Measurements from ENCODE around the gene PRRT2. TPM values are rescaled to one million over a fixed set of nuclear protein-coding genes. Genes with fewer than 3 reads are reported as not detected.

PRRT2 gene
- total RNA-seq, 1 experiment from 2014 or later = 9.7 TPM

GRCh38 chr16:29767062-29767461, 44.9 kb upstream of the PRRT2 start:
- in situ Hi-C loops (cut with HindIII; ENCODE audit: low pct_unique_long_range_greater_than_20kb, low sequenced_read_pairs) (no loop called here), intact Hi-C loops (cut with micrococcal nuclease; ENCODE audit: unreplicated experiment) (no loop called here)
- Histone ChIP-seq H3K4me1 (ENCODE audit: control insufficient read depth, insufficient read depth, low read length) (no peaks in the 10 kb centered on the region), H3K4me3 (ENCODE audit: low read depth in 2 of 2, low read length in 2 of 2) (no peak overlapping the region), H3K27ac (ENCODE audit: low read length) (no peak overlapping the region), H3K27me3 (ENCODE audit: control insufficient read depth, insufficient read depth, low read length) (no peaks in the 10 kb centered on the region), H3K36me3 (ENCODE audit: control insufficient read depth, insufficient read depth, low read length) (no peaks in the 10 kb centered on the region), H3K9me3 (ENCODE audit: control insufficient read depth, insufficient read depth, low read depth, low read length) (no peaks in the 10 kb centered on the region)
- TF ChIP-seq POLR2AphosphoS5 (IDR thresholded peaks at IDR 0.05; ENCODE audit: low read depth, low read length) (no peak), CTCF (IDR thresholded peaks at IDR 0.05) (no peak), REST (IDR thresholded peaks at IDR 0.05; ENCODE audit: insufficient read depth in 1 of 2, low read depth in 2 of 2, low read length in 1 of 2) (no peak), SIN3A (IDR thresholded peaks at IDR 0.05; ENCODE audit: borderline replicate concordance, insufficient read depth, low read depth, low read length) (no peak), TCF7L2 (IDR thresholded peaks at IDR 0.05; ENCODE audit: low read depth, low read length) (no peak)
- ATAC-seq = no peak
- no TSS peak for BruUV-seq (replicated peaks)
- ChIA-PET CTCF (interaction anchor here (0.6 kb wide), 1 partner anchor 89 kb away, joined by 5 read pairs; no protein-coding TSS in a partner anchor), POLR2A (no interaction called here)
- DNase-seq (ENCODE audit: low read depth, low spot score) = no peak

- no peak overlapping the region for H3K4me3 ChIP-seq (ENCODE audit: low read depth in 2 of 2, low read length in 2 of 2)
- ATAC-seq (no peak), DNase-seq (ENCODE audit: low read depth, low spot score) (no peak)
- no peaks in the 10 kb centered on the region for H3K4me1 ChIP-seq (ENCODE audit: control insufficient read depth, insufficient read depth, low read length)
- intact Hi-C loops (cut with micrococcal nuclease; ENCODE audit: unreplicated experiment) = no loop called here
- H3K9me3 ChIP-seq (ENCODE audit: control insufficient read depth, insufficient read depth, low read depth, low read length) = no peaks in the 10 kb centered on the region
- no peaks in the 10 kb centered on the region for H3K36me3 ChIP-seq (ENCODE audit: control insufficient read depth, insufficient read depth, low read length)
- ChIA-PET POLR2A (no interaction called here), CTCF (no interaction called here)
- no peak overlapping the region for H3K27ac ChIP-seq (ENCODE audit: low read length)
- in situ Hi-C loops (cut with HindIII; ENCODE audit: low pct_unique_long_range_greater_than_20kb, low sequenced_read_pairs) = no loop called here
- BruUV-seq (replicated peaks) = no TSS peak
- H3K27me3 ChIP-seq (ENCODE audit: control insufficient read depth, insufficient read depth, low read length) = no peaks in the 10 kb centered on the region
- TF ChIP-seq REST (IDR thresholded peaks at IDR 0.05; ENCODE audit: insufficient read depth in 1 of 2, low read depth in 2 of 2, low read length in 1 of 2) (no peak), CTCF (IDR thresholded peaks at IDR 0.05) (no peak), POLR2AphosphoS5 (IDR thresholded peaks at IDR 0.05; ENCODE audit: low read depth, low read length) (no peak), SIN3A (IDR thresholded peaks at IDR 0.05; ENCODE audit: borderline replicate concordance, insufficient read depth, low read depth, low read length) (no peak), TCF7L2 (IDR thresholded peaks at IDR 0.05; ENCODE audit: low read depth, low read length) (no peak)
These were observed 42.5 kb upstream of the PRRT2 start for GRCh38 chr16:29769507-29769906.

Data from Panc1 (cell line).